H9 (cell line): ENCODE measurements around the gene TIMM8A. TPM values are rescaled to one million over a fixed set of nuclear protein-coding genes. Genes with fewer than 3 reads are reported as not detected.
A peak's percentile ranks its signal among the peaks of the same experiment; 100 is the strongest.

Experiments
- DNase-seq: peaks from one replicate; pipeline ENCODE4 v3.0.0-alpha.2; 2017
- H2AFZ ChIP-seq: one replicate; pipeline ENCODE4 v1.6.1; 2013; ENCODE audit warnings: mild to moderate bottlenecking, low read length, control low read depth, moderate library complexity
- H2AK5ac ChIP-seq: 2 replicates; pipeline ENCODE4 v1.6.1; 2013; ENCODE audit warnings: low read length, control low read depth, mixed read lengths; ENCODE audit not compliant: insufficient read length
- H2BK120ac ChIP-seq: one replicate; pipeline ENCODE4 v1.6.1; 2013; ENCODE audit warnings: low read depth, mild to moderate bottlenecking, low read length, control low read depth, inconsistent platforms; ENCODE audit not compliant: poor library complexity, severe bottlenecking
- H2BK12ac ChIP-seq: 2 replicates; pipeline ENCODE4 v1.6.1; 2013; ENCODE audit warnings: low read length, control low read depth, mixed read lengths, low read depth; ENCODE audit not compliant: insufficient read length
- H2BK15ac ChIP-seq: 2 replicates; pipeline ENCODE4 v1.6.1; 2013; ENCODE audit warnings: low read depth, low read length, control low read depth
- H2BK20ac ChIP-seq: one replicate; pipeline ENCODE4 v1.6.1; 2013; ENCODE audit warnings: low read depth, mild to moderate bottlenecking, low read length, control low read depth, inconsistent platforms; ENCODE audit not compliant: poor library complexity, severe bottlenecking
- H2BK5ac ChIP-seq: 2 replicates; pipeline ENCODE4 v1.6.1; 2013; ENCODE audit warnings: low read length, control low read depth, mixed read lengths; ENCODE audit not compliant: insufficient read length
- H3K14ac ChIP-seq: 2 replicates; pipeline ENCODE4 v1.6.1; 2013; ENCODE audit warnings: low read length, control low read depth; ENCODE audit not compliant: insufficient read depth
- H3K18ac ChIP-seq: 2 replicates; pipeline ENCODE4 v1.6.1; 2013; ENCODE audit warnings: low read depth, mild to moderate bottlenecking, mixed read lengths, low read length, control low read depth; ENCODE audit not compliant: insufficient read length
- H3K23ac ChIP-seq: 2 replicates; pipeline ENCODE4 v1.6.1; 2013; ENCODE audit warnings: low read length, control low read depth, mixed read lengths, low read depth; ENCODE audit not compliant: insufficient read length
- H3K23me2 ChIP-seq: 2 replicates; pipeline ENCODE4 v1.6.1; 2013; ENCODE audit warnings: low read depth, mild to moderate bottlenecking, mixed read lengths, low read length, control low read depth; ENCODE audit not compliant: insufficient read length, poor library complexity, severe bottlenecking
- H3K27ac ChIP-seq: 2 replicates; pipeline ENCODE4 v1.5.1; 2013; ENCODE audit warnings: low read length, control low read depth, mixed read lengths, low read depth; ENCODE audit not compliant: insufficient read length
- H3K27me3 ChIP-seq: 2 replicates; pipeline ENCODE4 v1.6.1; 2013; ENCODE audit warnings: low read length, control low read depth, inconsistent platforms; ENCODE audit not compliant: insufficient read depth
- H3K4ac ChIP-seq: 2 replicates; pipeline ENCODE4 v1.6.1; 2013; ENCODE audit warnings: low read depth, mild to moderate bottlenecking, control low read depth, inconsistent platforms, low read length, moderate library complexity
- H3K4me1 ChIP-seq: 2 replicates; pipeline ENCODE4 v1.6.1; 2013; ENCODE audit warnings: low read length, control low read depth, inconsistent platforms; ENCODE audit not compliant: insufficient read depth
- H3K4me2 ChIP-seq: 2 replicates; pipeline ENCODE4 v1.6.1; 2013; ENCODE audit warnings: low read length, control low read depth, mixed read lengths; ENCODE audit not compliant: insufficient read length, insufficient read depth
- H3K56ac ChIP-seq: 2 replicates; pipeline ENCODE4 v1.6.1; 2013; ENCODE audit warnings: low read depth, mild to moderate bottlenecking, mixed read lengths, low read length, control low read depth; ENCODE audit not compliant: insufficient read length
- H3K79me1 ChIP-seq: 2 replicates; pipeline ENCODE4 v1.6.1; 2013; ENCODE audit warnings: low read depth, mild to moderate bottlenecking, moderate library complexity, low read length, control low read depth, inconsistent platforms; ENCODE audit not compliant: insufficient read depth, poor library complexity, severe bottlenecking
- H3K79me2 ChIP-seq: 2 replicates; pipeline ENCODE4 v1.6.1; 2013; ENCODE audit warnings: low read length, control low read depth, inconsistent platforms; ENCODE audit not compliant: insufficient read depth
- H3K9ac ChIP-seq: 2 replicates; pipeline ENCODE4 v1.6.1; 2013; ENCODE audit warnings: low read length, control low read depth, mixed read lengths; ENCODE audit not compliant: insufficient read length; ENCODE audit errors: extremely low read depth
- H3K9me3 ChIP-seq: one replicate; pipeline ENCODE4 v1.6.1; 2013; ENCODE audit warnings: low read depth, low read length, inconsistent platforms; ENCODE audit not compliant: control insufficient read depth
- H3T11ph ChIP-seq: one replicate; pipeline ENCODE4 v1.6.1; 2013; ENCODE audit warnings: mild to moderate bottlenecking, low read length, control low read depth, inconsistent platforms
- H4K20me1 ChIP-seq: one replicate; pipeline ENCODE4 v1.6.1; 2013; ENCODE audit not compliant: control insufficient read depth, insufficient read length, insufficient read depth
- H4K5ac ChIP-seq: 2 replicates; pipeline ENCODE4 v1.6.1; 2013; ENCODE audit warnings: low read depth, mild to moderate bottlenecking, mixed read lengths, low read length, control low read depth; ENCODE audit not compliant: insufficient read length
- H4K8ac ChIP-seq: replicated peaks from 2 replicates; pipeline ENCODE4 v1.6.1; 2013; ENCODE audit warnings: low read length, control low read depth, mixed read lengths, low read depth; ENCODE audit not compliant: insufficient read length
- H4K91ac ChIP-seq: 2 replicates; pipeline ENCODE4 v1.6.1; 2013; ENCODE audit warnings: low read depth, mild to moderate bottlenecking, moderate library complexity, mixed read lengths, low read length, control low read depth; ENCODE audit not compliant: insufficient read length
- H3K27ac Mint-ChIP-seq, 3 experiments: 2 replicates in 2 of 3; 3 replicates in 1 of 3; pipeline ENCODE4 v1.8.0; 2020 to 2021; ENCODE audit warnings: mixed read lengths in 3 of 3, mild to moderate bottlenecking in 1 of 3, moderate library complexity in 1 of 3
- H3K27me3 Mint-ChIP-seq: 2 replicates; pipeline ENCODE4 v1.8.0; 2021; ENCODE audit warnings: low read depth, mild to moderate bottlenecking, moderate library complexity, mixed read lengths
- H3K36me3 Mint-ChIP-seq, 3 experiments: 2 replicates in 2 of 3; 3 replicates in 1 of 3; pipeline ENCODE4 v1.8.0; 2020 to 2021; ENCODE audit warnings: low read depth in 3 of 3, mixed read lengths in 3 of 3; ENCODE audit not compliant: insufficient read depth in 1 of 3
- H3K4me1 Mint-ChIP-seq, 2 experiments: 2 replicates each; pipeline ENCODE4 v1.8.0; 2020; ENCODE audit warnings: mixed read lengths in 2 of 2
- H3K4me3 Mint-ChIP-seq, 2 experiments: 2 replicates in 1 of 2; 3 replicates in 1 of 2; pipeline ENCODE4 v1.8.0; 2020 to 2021; ENCODE audit warnings: mild to moderate bottlenecking in 2 of 2, mixed read lengths in 2 of 2, moderate library complexity in 1 of 2
- H3K9me3 Mint-ChIP-seq, 2 experiments: 2 replicates in 1 of 2; 3 replicates in 1 of 2; pipeline ENCODE4 v1.8.0; 2020; ENCODE audit warnings: mild to moderate bottlenecking in 2 of 2, mixed read lengths in 2 of 2, moderate library complexity in 1 of 2
- CTCF ChIP-seq: fragments of 200-600 bp; sonication (generic); conservative IDR thresholded peaks from 3 replicates; pipeline ENCODE4 v1.8.0; 2021; ENCODE audit warnings: antibody characterized with exemption, mild to moderate bottlenecking
- WGBS: extraction: QIAGEN DNeasy Blood & Tissue Kit; methylation state at CpG from one replicate; pipeline ENCODE4 v1.1.7; 2013; ENCODE audit warnings: missing lambda C conversion rate, low lambda C conversion rate, mixed read lengths; ENCODE audit not compliant: insufficient read length; ENCODE audit errors: extremely low coverage; 5-methylcytosine and 5-hydroxymethylcytosine counted together
- total RNA-seq: library from RNA; stranded (reverse); gene quantifications from 2 replicates; pipeline ENCODE4 v1.2.1, GENCODE V29; 2021

The TIMM8A gene
- total RNA-seq, 1 experiment from 2014 or later: 40.2 TPM

DNA sequence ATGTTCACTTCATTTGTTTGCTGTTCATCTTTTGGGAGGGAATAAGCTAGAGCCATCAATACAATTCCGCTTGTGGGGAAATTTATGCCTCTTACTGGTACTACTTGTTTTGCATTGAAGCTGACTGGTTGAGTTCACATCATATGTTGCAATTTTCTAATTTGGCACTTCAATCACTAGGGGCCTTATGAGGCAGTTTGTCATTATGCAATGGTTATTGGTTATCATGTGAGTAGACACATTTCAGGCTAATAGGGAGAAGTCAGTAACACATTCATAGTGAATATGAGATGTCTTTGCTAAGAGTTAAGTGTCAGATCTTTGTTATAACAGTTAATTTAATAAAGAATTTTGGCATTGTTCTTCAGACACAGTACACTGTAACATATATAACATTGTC lies 47.2 kb upstream of the TIMM8A start:
- no CpG with 5 or more reads among the region's 1 CpG for WGBS

More for the DNA sequence above, 47.2 kb upstream of the TIMM8A start:
- no peak overlapping the region for H3K9ac ChIP-seq
- Mint-ChIP-seq H3K27me3 (no peaks in the 10 kb centered on the region; the same call in 1 of the 2 replicates), H3K4me1 (peaks cover 5 to 7% of the 10 kb centered on the region in 2 experiments; a peak in 1 of 4 replicates), H3K36me3 (peaks cover 41 to 62% (median 59%) of the 10 kb centered on the region in 3 experiments), H3K4me3 (no peak overlapping the region), H3K9me3 (peaks cover 64 to 67% of the 10 kb centered on the region in 2 experiments), H3K27ac (peak overlapping the region in 1 of 3 experiments; percentile 3; a peak in 1 of 7 replicates)
- no peak overlapping the region for H4K91ac ChIP-seq
- H2BK15ac ChIP-seq: no peak overlapping the region
- H2BK120ac ChIP-seq: no peak overlapping the region
- H3K4ac ChIP-seq: no peak overlapping the region
- H3K79me1 ChIP-seq: no peaks in the 10 kb centered on the region
- no peak overlapping the region for H2BK5ac ChIP-seq
- H3T11ph ChIP-seq: no peak overlapping the region
- H4K5ac ChIP-seq: no peak overlapping the region
- no peak overlapping the region for H3K18ac ChIP-seq
- H2AK5ac ChIP-seq: no peak overlapping the region
- no peak overlapping the region for H3K56ac ChIP-seq
- H3K27ac ChIP-seq: no peak overlapping the region
- no peak for DNase-seq
- peaks cover 29% of the 10 kb centered on the region for H3K9me3 ChIP-seq
- H3K14ac ChIP-seq: no peak overlapping the region
- H2BK12ac ChIP-seq: no peak overlapping the region
- H2AFZ ChIP-seq: no peak overlapping the region
- H3K4me2 ChIP-seq: no peak overlapping the region
- no peak overlapping the region for H4K8ac ChIP-seq
- no peak for TF ChIP-seq CTCF
- H3K23ac ChIP-seq: no peak overlapping the region
- no peaks in the 10 kb centered on the region for H3K4me1 ChIP-seq
- no peaks in the 10 kb centered on the region for H3K27me3 ChIP-seq
- H4K20me1 ChIP-seq: no peaks in the 10 kb centered on the region
- no peaks in the 10 kb centered on the region for H3K23me2 ChIP-seq
- H3K79me2 ChIP-seq: no peaks in the 10 kb centered on the region
- H2BK20ac ChIP-seq: no peak overlapping the region
